OCI-LY7 (cell line): Measurements from ENCODE around the gene SELENOM. TPM values are rescaled to one million over a fixed set of nuclear protein-coding genes. Genes with fewer than 3 reads are reported as not detected.

Experiments used
- BruUV-seq: library from RNA; stranded (reverse); fragments of 400-500 nt; replicated peaks from 2 replicates; lab custom pipeline; 2021; lab: Mats Ljungman, UMichigan
- CTCF ChIA-PET: fragments of 300-600 bp; sonication (Branson Sonifier 250); formaldehyde crosslinking; loops from one replicate; lab custom pipeline; 2022; ENCODE audit warnings: antibody characterized with exemption; ENCODE audit not compliant: unreplicated experiment; lab: Charles Lee
- POLR2A ChIA-PET: fragments of 300-600 bp; sonication (Branson Sonifier 250); formaldehyde crosslinking; loops from one replicate; lab custom pipeline; 2022; ENCODE audit warnings: antibody characterized with exemption; lab: Charles Lee
- DNase-seq: peaks from one replicate; pipeline ENCODE4 v3.0.0-alpha.2; 2015; ENCODE audit warnings: low spot score
- H2AFZ ChIP-seq: fragments of 200-600 bp; sonication (generic), shearing (Covaris generic); 2 replicates; pipeline ENCODE4 v1.6.1; 2014; ENCODE audit warnings: mild to moderate bottlenecking, antibody characterized with exemption, low read length, moderate library complexity
- H3K27ac ChIP-seq: fragments of 200-600 bp; sonication (generic); 2 replicates; pipeline ENCODE4 v1.5.1; 2014; ENCODE audit warnings: mixed run types, low read depth, mild to moderate bottlenecking, moderate library complexity, low read length, inconsistent platforms; ENCODE audit not compliant: poor library complexity, severe bottlenecking
- H3K36me3 ChIP-seq: fragments of 200-600 bp; sonication (generic); 2 replicates; pipeline ENCODE4 v1.6.1; 2014; ENCODE audit warnings: mild to moderate bottlenecking, antibody characterized with exemption, low read length, moderate library complexity, mixed read lengths; ENCODE audit not compliant: insufficient read depth
- H3K4me1 ChIP-seq: fragments of 200-600 bp; sonication (generic); 2 replicates; pipeline ENCODE4 v1.5.1; 2014; ENCODE audit warnings: mild to moderate bottlenecking, low read length; ENCODE audit not compliant: insufficient read depth, poor library complexity, severe bottlenecking
- H3K4me2 ChIP-seq: fragments of 200-600 bp; sonication (generic); 2 replicates; pipeline ENCODE4 v1.6.1; 2014; ENCODE audit warnings: mild to moderate bottlenecking, low read length
- H3K4me3 ChIP-seq: fragments of 200-600 bp; sonication (generic); 2 replicates; pipeline ENCODE4 v1.5.1; 2014; ENCODE audit warnings: mild to moderate bottlenecking, low read depth, low read length; ENCODE audit not compliant: poor library complexity, severe bottlenecking
- H3K79me2 ChIP-seq: fragments of 200-600 bp; sonication (generic); 2 replicates; pipeline ENCODE4 v1.6.1; 2016; ENCODE audit warnings: low read depth, mild to moderate bottlenecking, low read length, moderate library complexity, mixed read lengths; ENCODE audit not compliant: insufficient read depth
- H3K9me2 ChIP-seq: fragments of 200-600 bp; sonication (generic); 2 replicates; pipeline ENCODE4 v1.6.1; 2016; ENCODE audit warnings: mild to moderate bottlenecking, low read length, mixed read lengths; ENCODE audit not compliant: insufficient read depth
- H3K9me3 ChIP-seq: fragments of 200-600 bp; sonication (generic); 2 replicates; pipeline ENCODE4 v1.6.1; 2014; ENCODE audit warnings: mild to moderate bottlenecking, mixed run types, low read length, mixed read lengths
- H4K20me1 ChIP-seq: fragments of 200-600 bp; sonication (generic); 2 replicates; pipeline ENCODE4 v1.6.1; 2014; ENCODE audit warnings: mild to moderate bottlenecking, antibody characterized with exemption, low read length, moderate library complexity, mixed read lengths; ENCODE audit not compliant: insufficient read depth
- EZH2phosphoT487 ChIP-seq: fragments of 200-600 bp; sonication (generic); IDR thresholded peaks from 2 replicates; pipeline ENCODE4 v1.6.1; 2018; ENCODE audit warnings: low read depth, borderline replicate concordance, mild to moderate bottlenecking, mixed run types, antibody characterized with exemption, low read length, moderate library complexity, mixed read lengths
- intact Hi-C: fragments of 100-400 bp; cut with micrococcal nuclease; formaldehyde crosslinking; loops from one replicate; pipeline ENCODE4 v1.10.0; 2022; ENCODE audit not compliant: unreplicated experiment
- total RNA-seq, 2 experiments: library from RNA; depleted of rRNA in 1 of 2; stranded (reverse); fragments of >200 nt in 1 of 2; shearing (Covaris generic) in 1 of 2; gene quantifications; 2 replicates each; pipeline ENCODE4 v1.2.3, GENCODE V29; 2014 to 2022
- TF ChIP-seq, protein P1 (sequence below): fragments of 200-600 bp; sonication (generic); conservative IDR thresholded peaks from 2 replicates; pipeline ENCODE4 v1.5.1; 2014; ENCODE audit warnings: mild to moderate bottlenecking, antibody characterized with exemption, low read length, moderate library complexity, mixed read lengths

The SELENOM gene
- total RNA-seq, 2 experiments from 2014 or later, result 0.55 to 1.4 TPM

DNA sequence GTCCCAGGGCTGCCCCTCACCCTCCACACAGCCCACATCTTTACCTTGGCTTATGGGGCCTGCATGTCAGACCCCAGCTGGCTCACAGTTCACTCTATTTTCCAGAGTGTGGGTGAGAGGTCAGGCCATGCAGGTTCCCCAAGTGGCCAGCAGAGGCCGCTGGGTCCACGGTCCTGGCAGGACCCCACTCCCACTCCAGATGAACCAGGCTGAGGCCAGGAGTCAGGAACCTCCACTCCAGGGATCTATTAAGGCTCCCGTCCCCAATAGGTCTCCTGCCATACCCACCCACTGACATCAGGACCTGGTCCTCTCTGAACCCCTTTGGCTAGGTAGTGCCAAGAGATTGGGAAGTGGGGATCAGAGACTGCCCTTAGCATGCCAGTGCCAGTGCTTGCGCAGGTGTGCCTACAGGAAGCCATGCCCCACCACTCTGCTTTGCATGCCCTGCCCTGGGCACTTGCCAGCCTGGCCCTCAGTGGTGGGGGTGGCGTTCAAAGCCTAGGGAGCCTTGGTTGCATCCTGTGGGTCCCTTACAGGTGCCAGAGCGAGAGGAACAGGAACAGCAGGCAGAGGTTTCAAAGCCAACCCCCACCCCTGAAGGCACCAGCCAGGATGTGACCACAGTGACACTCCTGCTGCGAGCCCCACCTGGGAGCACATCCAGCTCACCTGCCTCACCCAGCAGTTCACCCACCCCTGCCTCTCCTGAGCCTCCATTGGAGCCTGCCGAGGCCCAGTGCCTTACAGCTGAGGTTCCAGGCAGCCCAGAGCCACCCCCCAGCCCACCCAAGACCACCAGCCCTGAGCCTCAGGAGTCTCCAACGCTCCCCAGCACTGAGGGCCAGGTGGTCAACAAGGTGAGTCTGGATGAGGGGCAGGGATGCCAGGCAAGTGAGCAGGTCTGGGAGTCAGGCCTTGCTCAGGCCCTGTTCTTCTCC, 17.9 kb downstream of the SELENOM start:
- Histone ChIP-seq H3K9me2 (no peaks in the 10 kb centered on the region), H3K4me3 (no peak overlapping the region), H3K27ac (no peak overlapping the region), H3K79me2 (no peaks in the 10 kb centered on the region; the same call in 1 of the 2 replicates), H3K4me1 (peaks cover 19% of the 10 kb centered on the region), H3K9me3 (no peaks in the 10 kb centered on the region), H2AFZ (no peak overlapping the region), H4K20me1 (no peaks in the 10 kb centered on the region), H3K4me2 (peak overlapping the region; percentile 28; the same call in 1 of the 2 replicates), H3K36me3 (no peaks in the 10 kb centered on the region)
- TF ChIP-seq, protein P1, sequence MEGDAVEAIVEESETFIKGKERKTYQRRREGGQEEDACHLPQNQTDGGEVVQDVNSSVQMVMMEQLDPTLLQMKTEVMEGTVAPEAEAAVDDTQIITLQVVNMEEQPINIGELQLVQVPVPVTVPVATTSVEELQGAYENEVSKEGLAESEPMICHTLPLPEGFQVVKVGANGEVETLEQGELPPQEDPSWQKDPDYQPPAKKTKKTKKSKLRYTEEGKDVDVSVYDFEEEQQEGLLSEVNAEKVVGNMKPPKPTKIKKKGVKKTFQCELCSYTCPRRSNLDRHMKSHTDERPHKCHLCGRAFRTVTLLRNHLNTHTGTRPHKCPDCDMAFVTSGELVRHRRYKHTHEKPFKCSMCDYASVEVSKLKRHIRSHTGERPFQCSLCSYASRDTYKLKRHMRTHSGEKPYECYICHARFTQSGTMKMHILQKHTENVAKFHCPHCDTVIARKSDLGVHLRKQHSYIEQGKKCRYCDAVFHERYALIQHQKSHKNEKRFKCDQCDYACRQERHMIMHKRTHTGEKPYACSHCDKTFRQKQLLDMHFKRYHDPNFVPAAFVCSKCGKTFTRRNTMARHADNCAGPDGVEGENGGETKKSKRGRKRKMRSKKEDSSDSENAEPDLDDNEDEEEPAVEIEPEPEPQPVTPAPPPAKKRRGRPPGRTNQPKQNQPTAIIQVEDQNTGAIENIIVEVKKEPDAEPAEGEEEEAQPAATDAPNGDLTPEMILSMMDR, result peak; percentile 89
- no peak for TF ChIP-seq EZH2phosphoT487
- DNase-seq, result peak; percentile 64
- CTCF ChIA-PET, result no interaction called here
- POLR2A ChIA-PET, result no interaction called here
- intact Hi-C loops, result loop anchor here (1.0 to 10.0 kb wide), 4 partner anchors 60 to 455 kb away; partner anchors contain the start of gene SLC35E4
- BruUV-seq, result no TSS peak

- Histone ChIP-seq H3K9me3 (no peaks in the 10 kb centered on the region), H3K79me2 (no peaks in the 10 kb centered on the region; the same call in 1 of the 2 replicates), H3K4me2 (no peak overlapping the region), H3K9me2 (no peaks in the 10 kb centered on the region), H3K4me1 (peaks cover 27% of the 10 kb centered on the region), H2AFZ (no peak overlapping the region), H3K27ac (no peak overlapping the region), H3K36me3 (no peaks in the 10 kb centered on the region), H3K4me3 (no peak overlapping the region), H4K20me1 (no peaks in the 10 kb centered on the region)
- no TSS peak for BruUV-seq
- ChIA-PET POLR2A (no interaction called here), CTCF (no interaction called here)
- TF ChIP-seq, protein P1, result no peak
- TF ChIP-seq EZH2phosphoT487, result no peak
- intact Hi-C loops, result loop anchor here (2.0 to 10.0 kb wide), 3 partner anchors 142 to 454 kb away; partner anchors contain the start of gene SLC35E4
- no peak for DNase-seq
Observed at GRCh38 chr22:31088233-31088986, 19.0 kb downstream of the SELENOM start.
